ENCODE measurements around the gene UMAD1.

DNA sequence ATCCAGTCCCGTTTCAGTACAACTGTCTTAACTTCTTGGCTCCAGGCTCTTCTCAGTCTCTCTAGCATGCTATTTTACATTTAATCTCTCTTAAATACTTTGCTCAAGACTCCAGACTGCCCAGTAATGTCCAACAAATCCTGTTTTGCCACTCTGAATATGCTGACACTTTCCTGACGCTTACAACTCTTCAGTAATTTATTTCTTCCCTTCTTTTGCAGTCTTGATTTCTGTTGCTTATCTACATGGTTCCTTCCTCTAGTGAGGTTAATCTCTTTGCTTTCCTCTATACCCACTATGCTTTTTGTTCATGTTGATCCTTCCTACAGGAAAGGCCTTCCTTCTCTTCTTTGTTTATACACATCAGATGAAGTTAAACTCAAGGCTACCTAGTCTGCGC lies 23.7 kb downstream of the UMAD1 start:
- TF ChIP-seq, protein P1, sequence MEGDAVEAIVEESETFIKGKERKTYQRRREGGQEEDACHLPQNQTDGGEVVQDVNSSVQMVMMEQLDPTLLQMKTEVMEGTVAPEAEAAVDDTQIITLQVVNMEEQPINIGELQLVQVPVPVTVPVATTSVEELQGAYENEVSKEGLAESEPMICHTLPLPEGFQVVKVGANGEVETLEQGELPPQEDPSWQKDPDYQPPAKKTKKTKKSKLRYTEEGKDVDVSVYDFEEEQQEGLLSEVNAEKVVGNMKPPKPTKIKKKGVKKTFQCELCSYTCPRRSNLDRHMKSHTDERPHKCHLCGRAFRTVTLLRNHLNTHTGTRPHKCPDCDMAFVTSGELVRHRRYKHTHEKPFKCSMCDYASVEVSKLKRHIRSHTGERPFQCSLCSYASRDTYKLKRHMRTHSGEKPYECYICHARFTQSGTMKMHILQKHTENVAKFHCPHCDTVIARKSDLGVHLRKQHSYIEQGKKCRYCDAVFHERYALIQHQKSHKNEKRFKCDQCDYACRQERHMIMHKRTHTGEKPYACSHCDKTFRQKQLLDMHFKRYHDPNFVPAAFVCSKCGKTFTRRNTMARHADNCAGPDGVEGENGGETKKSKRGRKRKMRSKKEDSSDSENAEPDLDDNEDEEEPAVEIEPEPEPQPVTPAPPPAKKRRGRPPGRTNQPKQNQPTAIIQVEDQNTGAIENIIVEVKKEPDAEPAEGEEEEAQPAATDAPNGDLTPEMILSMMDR (IDR thresholded peaks at IDR 0.05), result no peak
- no peak for TF ChIP-seq EP300 (IDR thresholded peaks at IDR 0.05)
- no peak for TF ChIP-seq POLR2A (IDR thresholded peaks at IDR 0.05; ENCODE audit: low read depth)
